NCI-H2029 (cell line): ENCODE results near the gene HECTD1.
"Not testable (repeated sequence)": the region's sequence is repeated elsewhere in the genome, so short reads cannot be mapped to it uniquely, and the experiment has no call there.

Source experiments
- DNase-seq: peaks from one replicate; lab custom pipeline; 2025; lab: John Stamatoyannopoulos, UW

HECTD1 gene

GRCh38 chr14:31139301-31139847 is 68.2 kb downstream of the HECTD1 start:
- DNase-seq = no peak

GRCh38 chr14:31138301-31138700 is 69.3 kb downstream of the HECTD1 start:
- no peak for DNase-seq

- DNase-seq = no peak
Observed at GRCh38 chr14:31137214-31137889, 70.2 kb downstream of the HECTD1 start.

GRCh38 chr14:31133133-31133532 is 74.5 kb downstream of the HECTD1 start:
- DNase-seq = no peak

GRCh38 chr14:31128601-31129526 is 78.7 kb downstream of the HECTD1 start:
- no peak for DNase-seq

- no peak for DNase-seq
Observed at GRCh38 chr14:31127690-31128089, 79.9 kb downstream of the HECTD1 start.

GRCh38 chr14:31126680-31127079 is 80.9 kb downstream of the HECTD1 start:
- DNase-seq = no peak

- DNase-seq = no peak
Observed at GRCh38 chr14:31125231-31125630, 82.4 kb downstream of the HECTD1 start.

- DNase-seq = no peak
Observed at GRCh38 chr14:31124197-31124596, 83.4 kb downstream of the HECTD1 start.

GRCh38 chr14:31122921-31123320 is 84.7 kb downstream of the HECTD1 start:
- DNase-seq = no peak

GRCh38 chr14:31122098-31122611 is 85.4 kb downstream of the HECTD1 start:
- DNase-seq = no peak

- DNase-seq = no peak
Observed at GRCh38 chr14:31118892-31119291, 88.7 kb downstream of the HECTD1 start.

GRCh38 chr14:31113794-31114193 is 93.8 kb downstream of the HECTD1 start:
- DNase-seq = no peak

GRCh38 chr14:31110872-31111271 is 96.7 kb downstream of the HECTD1 start:
- no peak for DNase-seq

GRCh38 chr14:31109257-31109656 is 98.3 kb downstream of the HECTD1 start:
- no peak for DNase-seq

- DNase-seq = no peak
Observed at GRCh38 chr14:31106768-31107167, 100.8 kb downstream of the HECTD1 start.

- DNase-seq = no peak
Observed at GRCh38 chr14:31097081-31097480, 110.5 kb downstream of the HECTD1 start.

- no peak for DNase-seq
Observed at GRCh38 chr14:31096255-31096654, 111.3 kb downstream of the HECTD1 start.

GRCh38 chr14:31095817-31096216 is 111.8 kb downstream of the HECTD1 start:
- not testable (repeated sequence) for DNase-seq

- not testable (repeated sequence) for DNase-seq
Observed at GRCh38 chr14:31093884-31094839, 113.4 kb downstream of the HECTD1 start.

GRCh38 chr14:31092160-31092708 is 115.4 kb downstream of the HECTD1 start:
- DNase-seq = no peak
